Heart left ventricle (tissue), 13 donors: ENCODE data around the gene B3GLCT.

Experiments
- POLR2A ChIP-seq, 2 donors: fragments of 450-650 bp; IDR thresholded peaks; one replicate each; pipeline ENCODE4 v1.6.1; 2017; ENCODE audit warnings: antibody characterized with exemption in 2 of 2, mild to moderate bottlenecking in 2 of 2, moderate library complexity in 2 of 2
- TF ChIP-seq, protein P1 (sequence below), 12 donors: fragments of 200-600 bp; sonication (generic) in 4 of 12; IDR thresholded peaks; one replicate each; pipeline versions ENCODE4 v1.5.0 to v1.8.0; 2018 to 2022; ENCODE audit warnings: antibody characterized with exemption in 12 of 12, mild to moderate bottlenecking in 5 of 12
- donor health status: ischemic (EF 13 %, LVEDD 7.1; RV severe dilation, severe dysfunction).
- donor health status: DM: no; HTN: yes; CAD: no.
- donor health status: DM: no; HTN: no; CAD: no.
- donor health status: ischemic (EF 25% LVEDD 6.9; RV normal size, moderate dysfunction).
- donor health status: ischemic (EF 25% LVEDD 5.7; RV mildly dilated, moderate dysfunction).
- donor health status: ischemic (EF 35%, LVEDD 5.7; RV mildly dilated, moderate dysfunction).
- donor health status: nonischemic (EF 11% LVEDD 7.7; RV severe dilation, severe dysfunction).
- donor health status: DM: yes; HTN: yes; CAD: no.
- donor health status: PGD.
- donor health status: ischemic (EF 29% LVEDD 5.4; RV normal size, mild dysfunction).
- donor health status: nonischemic (EF 23%, LVEDD 6.1; RV moderate dilation, normal function).

DNA sequence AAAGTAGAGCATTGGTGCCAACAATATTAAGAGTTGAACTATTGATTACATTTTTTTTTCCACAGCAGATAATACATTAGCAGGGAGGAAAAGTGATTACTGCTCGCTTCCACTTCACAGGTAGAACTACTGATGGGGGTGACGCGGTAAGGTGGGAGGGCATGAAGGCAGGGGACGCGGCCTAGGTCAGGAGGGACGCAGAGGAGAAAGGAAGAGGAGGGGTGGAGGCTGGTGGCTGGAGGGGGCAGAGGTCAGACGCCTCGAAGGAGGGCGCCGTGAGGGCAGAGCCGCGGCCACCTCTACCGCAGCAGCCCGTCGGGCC, 287 bp upstream of the B3GLCT start:
- TF ChIP-seq, protein P1, sequence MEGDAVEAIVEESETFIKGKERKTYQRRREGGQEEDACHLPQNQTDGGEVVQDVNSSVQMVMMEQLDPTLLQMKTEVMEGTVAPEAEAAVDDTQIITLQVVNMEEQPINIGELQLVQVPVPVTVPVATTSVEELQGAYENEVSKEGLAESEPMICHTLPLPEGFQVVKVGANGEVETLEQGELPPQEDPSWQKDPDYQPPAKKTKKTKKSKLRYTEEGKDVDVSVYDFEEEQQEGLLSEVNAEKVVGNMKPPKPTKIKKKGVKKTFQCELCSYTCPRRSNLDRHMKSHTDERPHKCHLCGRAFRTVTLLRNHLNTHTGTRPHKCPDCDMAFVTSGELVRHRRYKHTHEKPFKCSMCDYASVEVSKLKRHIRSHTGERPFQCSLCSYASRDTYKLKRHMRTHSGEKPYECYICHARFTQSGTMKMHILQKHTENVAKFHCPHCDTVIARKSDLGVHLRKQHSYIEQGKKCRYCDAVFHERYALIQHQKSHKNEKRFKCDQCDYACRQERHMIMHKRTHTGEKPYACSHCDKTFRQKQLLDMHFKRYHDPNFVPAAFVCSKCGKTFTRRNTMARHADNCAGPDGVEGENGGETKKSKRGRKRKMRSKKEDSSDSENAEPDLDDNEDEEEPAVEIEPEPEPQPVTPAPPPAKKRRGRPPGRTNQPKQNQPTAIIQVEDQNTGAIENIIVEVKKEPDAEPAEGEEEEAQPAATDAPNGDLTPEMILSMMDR (IDR thresholded peaks at IDR 0.05): no peak
- TF ChIP-seq POLR2A (IDR thresholded peaks at IDR 0.05): no peak
